NK-92 (cell line): ENCODE data around the gene FHOD1.

Experiments
- DNase-seq: peaks from one replicate; lab custom pipeline; 2025; ENCODE audit not compliant: unreplicated experiment; lab: John Stamatoyannopoulos, UW

The FHOD1 gene

DNA sequence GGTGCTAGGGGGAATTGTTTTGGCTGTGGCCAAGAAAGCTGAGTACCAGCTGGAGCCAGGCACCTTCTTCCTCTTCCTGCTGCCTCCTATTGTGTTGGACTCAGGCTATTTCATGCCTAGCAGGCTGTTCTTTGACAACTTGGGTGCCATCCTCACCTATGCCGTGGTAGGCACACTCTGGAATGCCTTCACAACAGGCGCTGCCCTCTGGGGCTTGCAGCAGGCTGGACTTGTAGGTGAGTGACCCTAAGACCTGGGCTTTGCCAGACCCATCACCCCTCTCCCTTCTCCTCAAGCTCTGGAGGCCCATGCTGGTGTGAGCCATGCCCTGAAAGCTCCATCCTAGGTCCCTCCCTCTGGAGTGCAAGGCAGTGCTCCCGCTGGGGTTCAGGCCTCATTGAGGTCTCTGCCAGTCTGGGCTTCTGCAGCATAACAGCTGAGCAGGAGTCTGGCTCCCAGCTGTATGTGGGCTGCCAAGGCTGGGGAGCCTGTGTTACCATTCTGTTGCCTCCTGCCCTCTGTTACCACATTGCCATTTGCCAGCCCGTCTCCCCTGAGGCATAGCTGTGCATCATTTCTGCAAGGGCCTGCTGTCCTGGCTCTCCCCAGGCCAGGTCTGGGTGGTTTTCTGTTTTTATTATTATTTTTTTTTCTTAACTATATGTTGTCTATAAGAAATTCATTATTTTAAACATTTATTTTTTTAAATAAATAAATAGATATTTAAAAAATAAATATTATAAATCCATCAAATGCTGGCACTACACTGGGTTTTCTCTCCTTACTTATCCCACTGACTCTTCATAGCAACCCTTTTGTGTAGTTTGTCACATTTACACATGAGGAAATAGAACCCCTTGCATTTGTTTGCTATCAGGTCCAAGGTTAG, 5.6 kb upstream of the FHOD1 start:
- DNase-seq: no peak

GRCh38 chr16:67250045-67250327, 2.7 kb upstream of the FHOD1 start:
- no peak for DNase-seq

GRCh38 chr16:67249178-67250044, 2.1 kb upstream of the FHOD1 start:
- no peak for DNase-seq

GRCh38 chr16:67248401-67249177, 1.3 kb upstream of the FHOD1 start, which contains the start of gene SLC9A5:
Gene SLC9A5 (plus strand): TSS chr16:67248979. CDS start chr16:67249015, 36 bp downstream.
- no peak for DNase-seq

- no peak for DNase-seq
These were observed 756 bp upstream of the FHOD1 start for GRCh38 chr16:67248073-67248400.

- no peak for DNase-seq
These were observed 507 bp downstream of the FHOD1 start for GRCh38 chr16:67246756-67247191.

- no peak for DNase-seq
These were observed 1.1 kb downstream of the FHOD1 start for GRCh38 chr16:67246081-67246755.

DNA sequence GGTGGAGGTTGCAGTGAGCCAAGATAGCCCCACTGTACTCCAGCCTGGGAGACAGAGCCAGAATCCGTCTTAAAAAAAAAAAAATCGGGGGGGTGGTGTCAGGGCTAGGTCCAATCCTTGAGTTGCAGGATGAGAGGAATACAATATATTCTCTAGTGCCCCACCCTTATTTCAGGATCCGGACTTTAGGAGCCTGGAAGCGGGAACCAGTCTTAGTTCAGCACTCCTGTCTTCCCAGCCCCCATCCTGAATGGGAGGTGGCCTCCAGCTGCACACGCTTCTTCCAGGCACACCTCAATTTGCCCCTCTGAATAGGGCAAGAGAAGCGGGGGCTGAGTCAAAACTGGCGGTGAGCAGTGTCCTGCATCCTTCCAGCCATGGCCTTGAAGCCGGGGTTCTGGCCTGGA, 1.6 kb downstream of the FHOD1 start:
- no peak for DNase-seq

- DNase-seq: no peak
These were observed 2.1 kb downstream of the FHOD1 start for GRCh38 chr16:67245186-67245585.

- no peak for DNase-seq
These were observed 2.7 kb downstream of the FHOD1 start for GRCh38 chr16:67244387-67245185.

DNA sequence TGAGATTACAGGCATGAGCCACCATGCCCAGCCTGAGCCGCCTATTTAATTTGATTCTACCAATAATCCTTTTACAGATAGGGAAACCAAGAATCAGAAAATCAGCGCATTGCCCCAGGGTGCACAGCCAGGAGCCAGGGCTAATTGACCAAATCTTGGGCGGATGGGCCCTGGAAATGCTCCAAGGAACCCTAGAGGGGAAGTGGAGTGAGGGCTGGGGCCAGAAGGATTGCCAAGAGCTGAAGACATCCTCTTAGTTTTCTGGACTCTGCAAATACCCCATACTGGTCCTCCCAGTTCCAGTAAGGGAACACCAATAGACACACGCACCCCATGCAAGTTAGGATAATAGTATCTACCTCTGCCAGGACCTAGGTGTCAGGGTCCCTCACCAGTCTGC, 3.8 kb downstream of the FHOD1 start:
- DNase-seq: no peak

- DNase-seq: no peak
These were observed 5.0 kb downstream of the FHOD1 start for GRCh38 chr16:67242138-67242730.

DNA sequence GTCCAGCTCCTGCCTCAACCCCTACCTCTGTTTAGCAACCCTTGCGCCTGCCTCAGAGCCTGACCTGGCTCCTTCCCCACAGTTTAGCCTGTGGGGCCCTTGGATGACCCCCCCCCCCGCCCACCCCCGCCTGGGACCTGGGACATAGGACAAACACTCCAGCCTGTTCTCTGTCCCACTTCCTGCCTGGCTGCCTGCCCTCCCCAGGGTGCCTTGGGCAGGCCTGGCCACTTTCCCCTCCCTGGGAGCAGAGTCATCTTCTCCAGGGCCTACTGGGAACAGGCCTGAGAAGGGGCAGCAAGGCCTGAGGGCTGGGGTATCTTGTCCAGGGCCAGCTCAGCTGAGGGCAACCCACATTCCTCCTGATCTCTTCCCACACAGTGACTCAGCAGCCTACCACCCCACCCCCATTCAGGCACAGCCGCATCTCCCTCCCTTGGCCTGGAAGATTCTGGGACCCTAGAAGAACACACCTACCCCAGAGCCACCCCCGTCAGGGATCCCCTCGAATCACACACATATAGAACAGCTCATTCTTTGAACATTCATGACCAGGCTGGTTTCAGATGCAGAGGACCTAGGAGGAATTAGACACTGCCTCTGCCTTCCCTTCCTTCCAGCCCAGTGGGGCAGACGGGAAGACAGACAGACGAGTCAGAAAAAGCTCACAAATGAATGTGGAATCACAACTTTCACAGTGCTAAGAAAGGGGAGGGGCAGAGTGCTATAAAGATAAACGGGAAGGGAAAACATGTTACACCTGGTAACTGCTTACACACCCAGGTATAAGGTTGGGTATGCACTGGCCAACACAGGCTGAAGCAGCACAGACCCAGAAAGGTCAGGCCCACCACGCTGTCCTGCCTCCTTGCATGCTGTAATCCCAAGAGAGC, 6.0 kb downstream of the FHOD1 start:
- no peak for DNase-seq

DNA sequence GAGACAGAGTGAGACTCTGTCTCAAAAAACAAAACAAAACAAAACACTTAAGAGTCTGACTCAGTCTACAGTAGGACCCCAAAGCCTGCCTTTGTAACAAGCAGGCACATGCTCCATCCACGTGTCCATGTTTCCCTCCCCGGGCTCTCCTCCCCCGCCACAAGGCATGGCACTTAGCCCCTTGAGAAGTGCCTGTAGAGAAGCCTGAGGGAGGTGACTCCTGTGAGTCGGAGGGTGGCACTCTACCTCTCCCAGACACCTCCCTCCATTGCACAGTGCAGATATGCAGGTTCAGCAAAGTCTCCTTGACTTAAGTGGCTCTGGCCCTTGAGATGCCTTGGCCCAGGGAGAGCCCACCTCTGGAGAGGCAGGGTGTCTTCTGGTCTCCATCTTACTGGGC, 6.8 kb downstream of the FHOD1 start:
- DNase-seq: no peak

DNA sequence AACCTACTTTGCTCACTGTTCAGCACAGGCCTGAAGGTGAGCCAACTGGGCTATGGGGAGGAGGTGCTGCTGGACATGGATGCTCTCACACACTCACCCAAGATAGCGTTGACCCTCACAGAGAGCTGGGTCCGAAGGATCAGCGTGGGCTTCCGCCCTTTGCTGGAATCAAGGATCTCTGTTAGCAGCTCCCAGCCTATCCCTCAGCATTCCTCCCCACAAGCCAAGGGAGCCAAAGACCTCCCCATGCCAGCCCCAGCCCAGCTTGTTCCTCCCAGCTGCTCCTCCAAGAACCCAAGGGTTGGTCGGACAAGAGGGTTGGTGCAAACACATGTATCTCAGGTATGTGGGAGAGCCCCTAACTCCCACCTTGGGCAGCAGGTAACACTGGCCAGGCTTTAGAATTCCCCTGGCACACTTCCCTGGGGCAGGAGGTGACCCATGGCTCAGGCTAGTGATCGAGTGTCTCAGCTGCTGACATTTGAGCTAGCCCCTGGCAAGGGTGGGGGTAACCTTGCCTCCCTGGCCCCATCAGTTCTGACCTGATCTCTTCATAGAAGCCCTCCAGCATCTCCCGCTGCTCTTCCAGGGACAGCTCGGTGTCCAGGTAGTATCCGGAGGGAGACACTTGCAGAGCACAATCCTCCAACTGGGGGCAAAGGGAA, 8.3 kb downstream of the FHOD1 start:
- DNase-seq: no peak

- no peak for DNase-seq
These were observed 9.1 kb downstream of the FHOD1 start for GRCh38 chr16:67238278-67238575.

GRCh38 chr16:67237396-67238277, 9.6 kb downstream of the FHOD1 start:
- no peak for DNase-seq
